ENCODE measurements around the gene DIP2A. TPM values are rescaled to one million over a fixed set of nuclear protein-coding genes. Genes with fewer than 3 reads are reported as not detected.

DIP2A gene
- total and polyA plus RNA-seq, 2 of the 8 experiments (the other 6 are each of a cell fraction or from before 2014, with no cell fraction given) = 16.0 to 27.1 TPM

DNA sequence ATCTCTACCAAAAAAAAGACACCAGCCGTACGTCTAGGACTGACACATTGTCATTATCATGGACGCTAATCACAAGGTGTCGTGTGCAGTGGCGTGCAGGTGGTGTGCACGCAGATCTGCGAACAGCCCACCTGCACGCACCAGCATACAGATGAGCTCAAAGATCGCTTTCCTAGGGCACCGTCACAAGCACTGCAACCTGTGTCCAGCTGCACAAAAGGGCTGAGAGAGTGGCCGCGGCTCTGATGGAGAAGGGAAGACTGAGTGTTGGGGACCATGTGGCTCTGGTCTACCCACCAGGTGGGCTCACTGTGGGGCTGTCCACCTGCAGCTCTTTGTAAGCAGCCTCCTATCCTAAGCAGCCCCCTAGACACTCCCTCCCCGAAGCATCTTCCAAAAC is 95.3 kb downstream of the DIP2A start:
- no peak overlapping the region for H3K27ac ChIP-seq (ENCODE audit: low read depth, low read length)
- no peak overlapping the region for H2BK120ac ChIP-seq (replicated peaks; ENCODE audit: low read depth, low read length)
- no peaks in the 10 kb centered on the region for H3K27me3 ChIP-seq (replicated peaks in 1 of 4; ENCODE audit: control insufficient read depth in 3 of 4, extremely low read depth in 1 of 4, insufficient read depth in 3 of 4, low read length in 3 of 4)
- TF ChIP-seq SAP30 (IDR thresholded peaks at IDR 0.05; ENCODE audit: insufficient read depth, insufficient replicate concordance, low read length) (no peak), NANOG (IDR thresholded peaks at IDR 0.05; ENCODE audit: insufficient read depth, low read depth, low read length, poor library complexity, severe bottlenecking) (no peak)
- H2AFZ ChIP-seq (ENCODE audit: low read length) = no peak overlapping the region
- no peak overlapping the region for H2BK15ac ChIP-seq (ENCODE audit: low read length)
- no peak overlapping the region for H3K18ac ChIP-seq (ENCODE audit: extremely low read depth, low read length)
- H3K56ac ChIP-seq (replicated peaks; ENCODE audit: insufficient read length, low read depth, low read length) = no peak overlapping the region
- no peaks in the 10 kb centered on the region for H3K9me3 ChIP-seq (ENCODE audit: insufficient read depth in 2 of 2, low read depth in 1 of 2, low read length in 1 of 2)
- H2AK5ac ChIP-seq (ENCODE audit: low read depth, low read length) = no peak overlapping the region
- H4K5ac ChIP-seq (ENCODE audit: insufficient read length, low read depth, low read length) = no peak overlapping the region
- no peaks in the 10 kb centered on the region for H3K79me2 ChIP-seq (ENCODE audit: control insufficient read depth in 1 of 2, insufficient read depth in 2 of 2, low read length in 2 of 2)
- no peak overlapping the region for H2BK20ac ChIP-seq (ENCODE audit: low read length)
- H3K23ac ChIP-seq (ENCODE audit: insufficient read length) = no peak overlapping the region
- WGBS, 2 experiments (ENCODE audit: extremely low coverage in 1 of 2, insufficient coverage in 1 of 2, insufficient read length in 1 of 2, insufficient replicate concordance in 2 of 2, low coverage in 1 of 2, low lambda C conversion rate in 2 of 2, missing lambda C conversion rate in 1 of 2) = 94% methylated on average over 13 of the region's 13 CpGs; no CpG with 5 or more reads in 1 of the 2 experiments
- no peak overlapping the region for H3K4me2 ChIP-seq (ENCODE audit: insufficient read depth in 1 of 2, low read depth in 2 of 2, low read length in 2 of 2)
- CTCF ChIA-PET (ENCODE audit: partially characterized antibody) = no interaction called here
- FAIRE-seq = no peak
- no peak for DNase-seq (ENCODE audit: low read depth in 1 of 2, low spot score in 2 of 2)
- H4K20me1 ChIP-seq (replicated peaks in 1 of 2; ENCODE audit: control insufficient read depth in 1 of 2, insufficient read depth in 2 of 2, low read length in 2 of 2) = peaks cover 0 to 3% of the 10 kb centered on the region in 2 experiments
- H2BK12ac ChIP-seq (ENCODE audit: low read depth, low read length) = no peak overlapping the region
- POLR2A ChIA-PET (ENCODE audit: partially characterized antibody) = no interaction called here
- H3K79me1 ChIP-seq (ENCODE audit: low read depth, low read length) = no peaks in the 10 kb centered on the region
- no peak overlapping the region for H4K91ac ChIP-seq (replicated peaks; ENCODE audit: insufficient read length, low read length)
- H4K8ac ChIP-seq (ENCODE audit: extremely low read depth, insufficient read depth, low read length) = no peak overlapping the region
- H3K4ac ChIP-seq (replicated peaks; ENCODE audit: insufficient read length, low read depth, low read length) = no peak overlapping the region
- no peak overlapping the region for H3K4me3 ChIP-seq (ENCODE audit: extremely low read depth in 1 of 4, insufficient read depth in 2 of 4, low read depth in 3 of 4, low read length in 4 of 4)
- H3K9ac ChIP-seq (replicated peaks in 1 of 4; ENCODE audit: extremely low read depth in 1 of 4, low read depth in 3 of 4, low read length in 3 of 4) = no peak overlapping the region
- H3K23me2 ChIP-seq (ENCODE audit: low read depth, low read length) = no peaks in the 10 kb centered on the region
- H2BK5ac ChIP-seq (ENCODE audit: low read depth, low read length) = no peak overlapping the region
- no peaks in the 10 kb centered on the region for H3K4me1 ChIP-seq (replicated peaks in 1 of 4; ENCODE audit: control insufficient read depth in 3 of 4, insufficient read depth in 4 of 4, low read length in 3 of 4)
- H3K14ac ChIP-seq (ENCODE audit: insufficient read length) = no peak overlapping the region
- H3K36me3 ChIP-seq (ENCODE audit: control insufficient read depth in 2 of 4, insufficient read depth in 4 of 4, low read length in 3 of 4) = peaks cover 0 to 19% (median 10%) of the 10 kb centered on the region in 4 experiments; a peak in 5 of 8 replicates
